ELR (cell line): ENCODE results near the gene ZSCAN31.

Experiments
- DNase-seq: peaks from one replicate; pipeline ENCODE4 v3.0.0-alpha.2; 2015; ENCODE audit warnings: low read depth

ZSCAN31 gene

DNA sequence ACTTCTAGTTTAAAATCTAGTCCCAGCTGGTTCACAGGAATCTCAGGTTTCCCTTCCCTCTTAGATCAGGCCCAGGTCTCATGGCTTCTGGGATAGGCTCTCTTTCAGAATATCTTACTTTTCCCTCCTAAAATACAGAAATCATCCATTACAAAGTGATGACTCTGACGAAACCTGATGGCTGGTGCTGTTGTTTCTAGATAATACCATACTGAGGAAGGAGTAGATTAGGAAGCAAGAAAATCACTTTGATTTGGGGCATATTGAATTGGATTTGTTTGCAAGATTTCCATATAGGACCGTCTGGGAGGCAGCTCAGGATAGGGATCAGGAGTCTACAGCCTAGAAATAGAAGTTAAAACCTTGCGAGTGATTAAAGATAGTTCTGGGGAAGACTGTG is 17.4 kb upstream of the ZSCAN31 start:
- no peak for DNase-seq

DNA sequence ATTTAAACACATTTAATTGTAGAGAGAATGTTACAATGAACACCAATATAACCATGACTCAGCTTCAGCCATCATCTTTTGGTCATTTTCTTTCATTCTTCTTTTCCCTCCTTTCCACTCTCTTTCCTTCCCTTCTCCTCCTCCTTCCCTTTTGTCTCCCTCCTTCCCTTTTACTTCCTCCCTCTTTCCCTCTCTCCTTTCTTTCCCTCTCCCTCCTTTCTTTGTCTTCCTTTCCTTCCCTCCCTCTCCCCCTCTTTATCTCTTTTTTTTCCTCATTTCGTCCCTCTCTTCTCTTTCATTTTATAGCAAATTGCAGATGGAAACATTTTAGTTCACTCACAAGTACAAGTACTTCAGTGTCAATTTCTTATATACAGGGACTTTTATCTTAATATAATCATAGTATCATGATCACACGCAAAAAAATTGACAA is 15.6 kb upstream of the ZSCAN31 start:
- DNase-seq: no peak

DNA sequence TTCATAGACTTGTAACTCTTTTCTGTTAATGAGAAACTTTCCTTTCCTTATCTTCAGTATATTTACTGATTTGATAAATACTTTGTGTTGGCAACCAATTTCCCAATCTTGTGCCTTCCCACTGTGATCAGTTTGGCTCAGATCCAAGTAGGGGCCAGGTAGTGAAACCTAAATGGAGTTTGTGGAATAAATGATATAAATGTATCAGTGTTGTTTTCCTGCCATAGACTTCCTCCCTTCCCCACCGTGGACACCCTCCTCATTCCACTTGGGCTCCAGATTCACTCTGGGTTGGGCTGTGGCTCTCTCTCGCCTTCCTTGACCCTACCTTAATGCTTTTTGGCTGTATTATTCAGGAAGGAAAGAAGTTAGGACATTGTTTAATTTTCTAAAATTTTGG is 15.1 kb upstream of the ZSCAN31 start:
- no peak for DNase-seq

DNA sequence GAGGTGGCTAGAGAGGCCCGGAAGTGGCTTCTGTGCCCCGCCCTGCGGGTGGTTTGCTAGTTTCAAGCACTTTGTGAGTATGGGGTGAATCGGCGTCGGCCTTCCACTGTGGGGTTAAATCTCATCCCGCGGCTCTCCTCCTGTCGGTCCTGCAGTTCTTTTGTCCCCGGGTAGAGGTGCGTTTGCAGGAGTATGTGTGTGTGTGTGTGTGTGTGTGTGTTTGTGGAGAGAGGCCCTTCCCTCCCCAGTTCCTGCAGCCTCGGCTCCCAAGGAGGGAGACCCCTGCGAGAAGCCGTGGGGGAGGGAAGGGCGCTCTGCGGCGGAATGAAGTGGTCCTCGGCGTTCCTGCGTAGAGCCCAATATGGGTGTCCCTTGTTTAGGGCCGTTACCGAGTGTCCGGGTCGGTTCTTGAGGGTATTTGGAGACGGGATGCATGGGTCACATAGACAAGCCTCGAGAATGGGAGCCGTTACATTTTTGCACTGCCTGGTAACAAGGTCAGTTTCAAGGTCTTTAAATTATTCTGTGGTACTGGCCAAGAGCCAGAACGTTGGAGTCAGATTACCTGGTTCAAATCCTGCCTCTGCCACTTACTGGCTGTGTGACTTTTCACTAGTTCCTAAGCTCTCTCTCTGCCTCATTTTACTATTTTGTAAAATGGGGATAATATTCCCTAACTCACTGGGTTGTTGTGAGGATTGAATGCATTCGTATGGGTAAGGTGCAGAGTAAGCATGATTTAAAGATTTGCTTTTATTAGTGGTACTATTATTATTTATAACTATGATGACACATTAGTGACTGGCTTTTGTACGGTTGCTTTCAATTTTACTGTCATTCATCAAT is 14.2 kb upstream of the ZSCAN31 start, which contains the start of gene ZKSCAN3:
TSS of gene ZKSCAN3 (plus strand) at position 56 of the 846 bp plus-strand sequence. CDS start 9,640 bp downstream, outside the sequence.
- peak; percentile 87 for DNase-seq

DNA sequence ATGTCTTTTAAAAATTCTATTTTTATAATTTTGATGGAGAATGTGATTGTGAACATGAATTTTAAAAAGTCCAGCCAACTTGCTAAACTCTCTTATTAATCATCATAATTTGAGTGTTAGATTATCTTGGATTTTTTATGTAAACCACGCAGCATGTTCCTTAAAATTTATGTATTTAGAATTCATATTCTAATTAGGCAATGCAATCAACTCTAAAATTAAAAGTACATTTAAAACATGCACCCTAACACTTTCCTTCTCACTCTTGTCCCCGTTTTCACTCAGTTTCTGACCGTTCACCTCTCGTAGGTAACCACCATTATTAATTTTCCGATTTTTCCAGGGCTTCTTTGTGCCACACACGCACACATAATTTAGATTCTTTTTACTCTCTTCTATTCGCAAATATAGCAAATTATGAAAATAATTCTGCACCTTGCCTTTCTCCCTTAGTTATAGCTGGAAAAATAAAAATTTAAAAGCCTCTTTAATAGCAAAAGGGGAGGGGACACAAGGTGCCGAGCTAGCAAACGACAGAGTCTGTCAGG is 13.5 kb upstream of the ZSCAN31 start:
- DNase-seq: no peak

DNA sequence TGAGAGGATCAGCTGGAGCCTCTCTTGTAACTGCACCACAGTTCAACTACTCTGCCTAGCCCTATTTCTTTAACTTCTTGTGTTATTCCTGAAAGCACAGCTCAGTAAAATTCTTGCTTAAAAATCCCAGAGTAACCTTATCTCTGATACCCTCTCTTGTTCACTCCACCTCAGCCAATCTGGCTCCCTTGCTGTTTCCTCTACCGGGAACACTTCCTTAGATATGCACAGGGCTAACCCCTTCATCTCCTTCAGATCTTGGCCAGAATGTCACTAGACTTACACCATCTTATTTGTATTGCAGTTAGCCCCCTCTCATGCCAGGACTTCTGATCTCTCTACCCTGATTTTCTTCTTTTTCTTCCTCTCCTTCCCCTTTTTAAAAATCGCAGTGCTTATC is 11.2 kb upstream of the ZSCAN31 start:
- DNase-seq: no peak

DNA sequence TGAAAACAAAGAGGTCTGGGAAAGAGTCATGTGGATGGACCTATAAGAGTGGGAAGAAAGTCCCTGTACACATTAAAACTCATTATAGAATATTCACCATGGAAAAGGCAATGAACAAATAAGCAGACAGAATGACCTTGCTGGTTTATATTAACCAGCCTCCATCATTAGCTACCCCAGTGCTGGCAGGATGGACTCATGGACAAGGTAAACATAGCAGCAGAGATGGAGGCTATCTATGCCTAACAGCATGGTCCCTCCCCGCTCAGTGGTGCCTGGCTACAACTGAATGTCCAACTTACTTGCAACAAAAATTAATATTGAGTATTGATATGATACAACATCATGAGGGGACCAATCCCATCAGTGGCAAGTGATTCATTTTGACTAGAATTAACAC is 9.3 kb upstream of the ZSCAN31 start:
- no peak for DNase-seq

DNA sequence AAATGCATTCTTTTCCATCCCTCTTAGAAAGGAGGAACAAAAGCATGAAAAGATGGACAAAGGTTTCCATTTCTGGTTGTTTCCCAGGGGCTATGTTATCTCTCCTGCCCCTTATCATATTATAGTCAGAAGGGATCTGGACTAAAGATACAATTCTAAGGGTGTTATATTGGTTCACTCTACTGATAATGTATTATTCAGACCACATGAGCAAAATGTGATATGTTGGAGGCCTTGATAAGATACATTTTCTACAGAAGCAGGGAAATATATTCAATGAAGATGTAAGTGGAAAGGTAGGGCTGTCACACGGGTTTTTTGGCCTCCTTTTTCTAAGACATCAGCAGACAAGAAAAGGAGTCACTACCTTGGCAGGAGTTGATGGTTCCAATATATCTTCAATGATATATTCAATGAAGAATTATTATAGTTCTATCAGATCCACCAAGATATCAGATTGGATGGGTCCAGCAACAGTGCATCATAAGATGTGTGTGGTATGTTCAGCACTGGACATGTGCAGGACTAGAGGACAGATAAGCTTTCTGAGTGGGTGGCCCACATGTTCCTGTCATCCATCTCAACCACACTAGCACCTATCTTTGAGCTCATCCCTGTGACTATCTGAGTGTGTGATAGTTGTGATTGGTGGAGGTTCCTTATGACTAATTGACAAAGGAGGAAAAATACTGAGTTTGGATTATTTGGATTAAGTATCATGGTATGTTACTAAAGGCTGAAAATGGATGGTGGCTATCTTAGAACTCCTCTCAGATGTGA is 8.1 kb upstream of the ZSCAN31 start:
- no peak for DNase-seq

DNA sequence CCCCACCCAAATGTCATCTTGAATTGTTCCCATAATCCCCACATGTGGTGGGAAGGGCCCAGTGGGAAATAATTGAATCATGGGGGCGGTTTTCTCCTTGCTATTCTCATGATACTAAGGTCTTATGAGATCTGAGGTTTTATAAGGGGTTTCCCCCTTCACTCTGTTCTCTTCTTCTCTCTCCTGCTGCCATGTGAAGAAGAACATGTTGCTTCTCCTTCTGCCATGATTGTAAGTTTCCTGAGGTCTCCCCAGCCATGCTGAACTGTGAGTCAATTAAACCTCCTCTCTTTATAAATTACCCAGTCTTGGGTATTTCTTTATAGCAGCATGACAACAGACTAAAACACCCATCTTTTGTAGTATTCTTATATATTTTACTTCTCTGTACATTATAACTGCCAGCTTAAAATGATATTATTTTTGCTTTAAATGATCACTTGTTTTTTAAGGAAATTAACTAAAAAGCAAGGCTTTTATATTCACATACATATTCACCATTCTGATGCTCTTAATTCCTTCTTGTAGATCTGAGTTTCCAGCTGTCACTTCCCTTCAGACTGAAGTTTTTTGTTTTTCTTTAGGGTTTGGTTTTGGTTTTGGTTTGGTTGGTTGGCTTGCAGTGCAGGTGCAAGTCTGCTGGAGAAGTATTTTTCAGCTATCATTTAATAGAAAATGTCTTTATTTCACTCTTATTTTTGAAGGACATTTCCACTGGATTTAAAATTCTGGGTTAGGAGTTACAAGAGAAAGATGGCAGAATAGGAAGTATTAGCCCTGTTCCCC is 4.6 kb upstream of the ZSCAN31 start:
- DNase-seq: no peak

DNA sequence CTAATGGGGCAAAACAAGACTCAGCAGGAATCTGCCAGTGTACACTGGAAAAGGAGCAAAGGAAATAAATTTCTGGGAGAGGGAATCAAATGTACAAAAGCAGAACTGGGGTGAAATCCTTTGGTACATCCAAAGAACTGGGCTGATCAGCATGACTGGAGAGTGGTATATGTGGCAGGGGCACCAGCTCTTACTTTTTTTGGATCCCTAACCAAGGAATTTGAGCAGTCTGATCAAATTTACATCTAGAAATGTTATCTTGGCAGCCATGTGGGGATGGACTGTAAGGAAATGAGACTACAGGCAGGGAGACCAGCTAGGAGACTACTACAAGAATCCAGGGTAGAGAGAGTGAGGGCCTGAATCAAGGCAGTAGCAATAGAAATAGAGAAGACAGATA is 1.2 kb upstream of the ZSCAN31 start:
- no peak for DNase-seq

DNA sequence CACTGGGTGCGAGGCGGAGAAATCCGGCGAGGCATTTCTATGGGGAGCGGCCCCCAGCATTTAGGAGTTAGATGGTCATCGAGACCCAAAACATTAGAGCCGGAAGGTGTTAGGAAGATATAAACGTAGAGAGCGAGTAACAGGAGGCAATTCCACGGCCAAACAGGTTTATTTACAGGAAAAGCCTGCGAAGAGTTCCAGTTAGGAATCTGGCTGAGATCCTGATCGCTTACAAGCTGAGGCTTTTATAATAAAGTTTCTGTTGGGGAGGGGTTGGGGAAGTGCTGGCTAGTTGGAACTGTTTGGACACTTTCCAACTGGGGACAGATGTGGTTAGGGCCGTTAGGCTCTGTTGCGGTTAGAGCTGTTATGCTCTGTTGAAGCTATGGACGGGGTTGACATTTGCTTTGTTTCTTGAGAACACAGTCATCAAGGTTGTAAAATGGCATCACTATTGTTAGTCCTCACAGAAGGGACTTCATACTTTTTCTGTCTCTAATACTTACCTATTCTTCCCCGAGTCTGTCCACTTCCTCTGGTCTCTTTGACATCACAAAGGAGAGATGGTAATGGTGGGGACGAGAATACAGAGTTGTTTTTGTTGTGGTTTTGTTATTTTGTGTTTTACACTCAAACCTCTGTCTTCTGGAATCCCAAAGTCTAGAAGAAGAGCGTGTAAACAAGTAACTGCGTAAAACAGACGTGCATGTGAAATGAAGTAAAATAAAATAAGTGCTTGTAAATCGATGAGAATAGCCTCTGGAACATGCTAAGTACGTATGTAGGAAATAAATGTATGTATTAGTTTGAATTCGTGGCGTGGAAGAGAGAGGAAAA is 554 bp upstream of the ZSCAN31 start:
- peak; percentile 47 for DNase-seq

DNA sequence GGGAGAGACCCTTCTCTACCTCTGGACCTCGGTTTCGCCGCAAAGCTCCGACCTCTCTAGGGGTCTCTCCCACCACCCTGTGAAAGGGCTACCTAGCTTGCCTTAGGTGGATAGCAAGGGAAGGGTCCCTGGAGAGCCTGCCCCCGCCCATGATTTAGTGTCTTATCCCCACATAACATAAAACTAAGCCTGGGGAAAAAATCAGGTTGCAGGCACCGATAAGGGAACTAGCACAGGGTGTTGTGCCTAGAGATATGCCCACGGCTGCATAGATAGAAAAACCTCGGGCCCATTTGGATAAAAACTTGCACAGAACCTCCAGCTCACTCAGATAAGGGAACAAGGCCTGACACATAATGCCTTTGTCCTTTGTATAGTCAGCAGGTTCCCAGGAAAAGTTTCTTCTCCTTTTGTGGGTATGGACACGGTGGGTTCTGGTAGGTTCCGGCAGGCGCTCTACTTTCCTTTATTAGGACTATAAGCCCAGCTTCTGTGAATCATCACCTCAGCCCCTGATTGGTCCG is 846 bp downstream of the ZSCAN31 start:
- DNase-seq: no peak

DNA sequence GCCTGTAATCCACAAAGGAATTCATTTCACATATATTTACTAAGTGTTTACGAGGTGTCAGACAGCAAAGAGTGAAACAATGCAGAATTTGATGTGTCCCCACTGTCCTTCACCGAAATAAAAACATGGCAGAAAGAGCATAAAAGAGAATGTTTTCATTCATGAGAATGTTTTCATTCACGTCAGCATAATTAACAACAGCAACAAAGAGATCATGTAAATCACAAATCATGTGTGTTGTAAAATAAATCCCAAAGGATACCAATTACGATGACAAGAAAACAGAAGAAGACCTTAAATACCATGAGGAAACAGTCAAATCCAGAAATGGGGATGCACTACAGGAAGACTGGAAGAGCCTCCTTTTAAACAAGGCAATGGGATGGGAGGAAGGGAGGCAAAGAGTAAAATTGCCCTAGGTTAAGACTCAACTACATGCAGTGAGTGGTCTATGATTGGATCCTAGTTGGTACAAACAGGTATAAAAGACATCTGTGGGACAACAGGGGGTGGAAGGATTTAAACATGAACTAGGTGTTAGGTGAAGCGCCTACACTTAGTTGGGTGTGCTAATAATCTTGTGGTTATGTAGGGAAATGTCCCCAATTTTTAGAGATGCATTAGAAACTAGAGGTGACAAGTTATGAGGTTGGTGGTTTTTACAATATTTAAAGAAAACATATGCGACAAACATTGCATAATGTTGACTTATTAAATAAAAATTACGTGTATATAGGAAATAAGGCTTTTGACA is 1.5 kb downstream of the ZSCAN31 start:
- DNase-seq: no peak

DNA sequence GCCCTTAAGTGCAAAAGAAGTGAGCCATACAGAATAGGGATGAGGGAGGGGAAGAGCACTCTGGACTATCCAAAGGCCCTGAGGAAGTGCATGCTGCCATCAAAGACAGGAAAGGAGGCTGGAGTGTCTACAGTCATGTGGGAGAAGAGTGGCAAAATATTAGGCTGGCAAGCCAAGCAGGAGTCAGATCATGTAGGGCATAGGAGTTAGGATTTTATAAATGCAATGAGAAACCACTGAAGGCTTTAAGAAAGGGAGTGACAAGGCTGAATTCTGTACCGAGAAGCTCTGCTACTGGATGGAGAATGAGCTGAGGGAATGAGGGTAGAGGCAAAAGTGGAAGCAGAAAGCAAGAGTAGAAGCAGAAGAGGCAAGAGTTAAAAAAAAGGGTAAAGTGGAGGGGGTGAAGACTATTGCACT is 2.3 kb downstream of the ZSCAN31 start:
- DNase-seq: no peak

DNA sequence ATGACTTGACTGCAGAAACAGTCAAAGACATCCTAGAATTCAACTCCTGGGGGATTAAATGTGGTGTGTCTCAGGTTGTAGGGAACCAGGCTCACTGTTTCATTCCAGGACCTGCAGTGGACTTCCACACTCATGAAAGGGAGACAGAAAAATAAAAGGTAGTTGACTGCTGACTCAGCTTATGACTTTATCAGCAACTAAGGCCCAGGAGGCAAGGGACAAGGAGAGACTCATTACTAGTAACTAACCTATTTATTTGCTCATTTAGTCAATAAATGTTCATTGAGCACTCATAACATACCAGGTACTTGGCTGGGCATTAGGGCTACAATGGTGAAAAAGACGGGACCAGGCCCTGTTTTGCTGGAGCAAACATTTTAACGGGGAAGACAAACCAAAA is 2.9 kb downstream of the ZSCAN31 start:
- DNase-seq: no peak

DNA sequence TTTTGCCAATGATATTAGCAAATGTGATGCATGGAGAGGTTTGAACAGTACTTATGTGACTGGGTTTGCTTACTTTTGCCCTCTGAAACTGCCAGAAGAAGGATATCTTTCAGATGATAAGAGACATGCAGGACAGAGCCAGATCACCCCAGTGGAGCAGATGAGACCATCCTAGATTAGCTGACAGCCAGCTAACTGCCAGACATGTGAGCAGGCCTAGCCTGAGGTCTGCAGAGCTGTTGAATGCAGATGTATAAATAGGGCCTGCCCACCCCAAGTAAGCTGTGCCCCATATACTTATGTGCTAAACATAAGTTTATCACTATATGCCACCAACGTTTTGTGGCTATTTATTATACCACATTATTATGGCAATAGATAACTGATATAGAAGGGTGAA is 5.9 kb downstream of the ZSCAN31 start:
- no peak for DNase-seq

DNA sequence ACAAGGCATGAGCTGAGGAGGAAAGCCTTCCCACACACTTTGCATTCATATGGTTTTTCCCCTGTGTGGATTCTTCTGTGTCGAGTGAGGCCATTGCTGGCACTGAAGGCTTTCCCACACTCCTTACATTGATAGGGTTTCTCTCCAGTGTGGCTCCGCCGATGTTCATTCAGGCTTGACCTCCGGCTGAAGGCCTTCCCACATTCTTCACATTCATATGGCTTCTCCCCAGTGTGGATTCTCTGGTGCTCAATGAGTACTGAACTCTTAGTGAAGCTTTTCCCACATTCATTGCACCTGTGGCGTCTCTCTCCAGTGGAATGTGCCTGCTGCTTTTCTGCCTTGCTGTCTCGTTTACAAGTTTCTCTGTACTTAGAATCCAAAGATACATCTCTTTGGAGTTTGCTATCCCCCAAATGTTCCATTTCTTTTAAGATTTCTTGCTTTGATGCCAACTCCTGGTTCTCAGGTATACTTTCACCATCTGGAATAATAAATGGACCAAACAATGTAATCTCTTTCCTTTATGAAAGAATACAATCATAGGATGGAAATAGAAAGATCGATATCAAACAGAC is 9.5 kb downstream of the ZSCAN31 start:
- no peak for DNase-seq

DNA sequence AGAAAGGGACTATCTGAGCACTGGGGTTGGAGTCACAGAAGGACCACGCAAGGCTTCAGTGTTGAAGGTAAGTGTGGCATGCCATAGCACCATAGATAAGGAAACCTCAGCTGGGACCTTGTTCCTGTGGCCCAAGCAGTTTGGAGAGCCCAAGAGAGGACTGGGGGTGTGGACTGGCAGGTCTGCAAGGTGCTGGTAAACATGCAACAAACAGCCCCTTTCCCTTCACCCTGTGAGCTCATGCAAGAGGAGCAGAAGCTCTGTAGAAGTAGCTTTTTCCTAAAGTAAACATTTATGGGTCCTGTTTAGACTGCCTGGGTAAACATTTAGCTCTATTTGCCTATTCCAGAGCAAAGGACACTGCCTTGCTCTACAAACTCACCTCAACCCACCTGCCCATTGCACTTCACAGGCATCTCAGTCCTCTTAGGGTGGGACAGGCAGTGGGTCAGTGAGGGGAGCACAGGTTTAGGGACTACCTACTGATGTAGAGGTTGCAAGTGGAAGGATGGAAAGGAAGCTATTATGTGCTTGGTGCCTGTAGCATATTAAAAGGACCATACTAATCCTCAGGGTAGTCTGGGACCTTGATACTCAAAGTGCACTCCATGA is 12.0 kb downstream of the ZSCAN31 start:
- no peak for DNase-seq

DNA sequence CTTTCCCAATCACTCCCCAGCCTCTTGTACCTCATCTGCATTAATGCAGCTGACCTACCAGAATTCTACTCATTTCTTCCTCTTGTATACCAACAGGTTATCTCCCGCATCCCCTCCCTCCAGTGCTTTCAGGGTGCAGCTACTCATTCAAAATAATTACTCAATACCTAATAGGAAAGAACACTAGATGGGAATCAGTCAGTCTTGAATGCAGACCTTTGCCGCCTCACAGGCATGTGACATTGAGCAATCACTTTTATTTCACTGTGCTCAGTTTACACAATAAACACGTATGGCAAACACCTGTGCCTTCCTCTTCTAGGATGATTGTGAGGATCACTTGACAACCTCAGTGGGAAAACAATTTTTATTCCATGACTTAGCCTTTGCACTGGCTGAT is 13.3 kb downstream of the ZSCAN31 start:
- no peak for DNase-seq
